Activated naive CD4-positive, alpha-beta T cell treated with anti-CD3 and anti-CD28 coated beads, Interleukin-2, amount 50 U/mL, for 24 hours (primary cell): Measurements from ENCODE around the gene SLC5A5.

Experiments
- H3K27ac Mint-ChIP-seq: one replicate; pipeline ENCODE4 v1.8.0; 2021; ENCODE audit warnings: mild to moderate bottlenecking, mixed read lengths
- H3K27me3 Mint-ChIP-seq: one replicate; pipeline ENCODE4 v1.8.0; 2021; ENCODE audit warnings: mixed read lengths
- H3K36me3 Mint-ChIP-seq: one replicate; pipeline ENCODE4 v1.8.0; 2021; ENCODE audit warnings: mixed read lengths
- H3K4me1 Mint-ChIP-seq: one replicate; pipeline ENCODE4 v1.8.0; 2021; ENCODE audit warnings: mixed read lengths
- H3K4me3 Mint-ChIP-seq: one replicate; pipeline ENCODE4 v1.8.0; 2021; ENCODE audit warnings: mild to moderate bottlenecking, mixed read lengths
- H3K9me3 Mint-ChIP-seq: one replicate; pipeline ENCODE4 v1.8.0; 2021; ENCODE audit warnings: mixed read lengths

SLC5A5 gene

DNA sequence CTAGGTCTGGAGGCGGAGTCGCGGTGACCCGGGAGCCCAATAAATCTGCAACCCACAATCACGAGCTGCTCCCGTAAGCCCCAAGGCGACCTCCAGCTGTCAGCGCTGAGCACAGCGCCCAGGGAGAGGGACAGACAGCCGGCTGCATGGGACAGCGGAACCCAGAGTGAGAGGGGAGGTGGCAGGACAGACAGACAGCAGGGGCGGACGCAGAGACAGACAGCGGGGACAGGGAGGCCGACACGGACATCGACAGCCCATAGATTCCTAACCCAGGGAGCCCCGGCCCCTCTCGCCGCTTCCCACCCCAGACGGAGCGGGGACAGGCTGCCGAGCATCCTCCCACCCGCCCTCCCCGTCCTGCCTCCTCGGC is at the start of gene SLC5A5:
SLC5A5 (plus strand) TSS at position 68 of the 373 bp plus-strand sequence. CDS start 375 bp downstream, outside the sequence.
- H3K9me3 Mint-ChIP-seq, result no peaks in the 10 kb centered on the region
- H3K36me3 Mint-ChIP-seq, result peaks cover 1% of the 10 kb centered on the region
- H3K27ac Mint-ChIP-seq, result peak within 1 kb of the TSS; percentile 84
- H3K27me3 Mint-ChIP-seq, result no peaks in the 10 kb centered on the region
- peak within 1 kb of the TSS; percentile 84 for H3K4me3 Mint-ChIP-seq
- H3K4me1 Mint-ChIP-seq, result peaks cover 13% of the 10 kb centered on the region

DNA sequence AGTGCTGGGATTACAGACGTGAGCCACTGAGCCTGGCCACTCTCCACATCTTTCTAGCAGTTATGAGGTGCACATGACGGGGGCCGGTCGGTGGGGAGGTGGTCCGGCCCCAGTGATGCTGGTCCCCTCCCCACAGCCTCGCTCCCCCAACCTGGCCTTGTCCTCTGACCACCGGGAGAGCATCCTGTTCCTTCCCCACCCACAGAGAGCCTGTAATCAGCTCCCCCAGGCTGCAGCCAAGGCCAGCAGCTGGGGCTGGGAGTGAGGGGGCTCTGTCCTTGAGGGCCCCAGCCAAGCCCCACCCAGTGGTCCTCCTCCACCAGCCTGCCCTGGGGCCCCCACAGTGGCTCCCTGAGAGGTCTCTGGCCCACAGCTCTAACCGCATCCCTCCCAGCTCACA is 47.4 kb upstream of the SLC5A5 start:
- H3K36me3 Mint-ChIP-seq, result peaks cover 7% of the 10 kb centered on the region
- no peaks in the 10 kb centered on the region for H3K27me3 Mint-ChIP-seq
- no peaks in the 10 kb centered on the region for H3K9me3 Mint-ChIP-seq
- peak overlapping the region; percentile 2 for H3K27ac Mint-ChIP-seq
- H3K4me3 Mint-ChIP-seq, result no peak overlapping the region
- no peaks in the 10 kb centered on the region for H3K4me1 Mint-ChIP-seq

DNA sequence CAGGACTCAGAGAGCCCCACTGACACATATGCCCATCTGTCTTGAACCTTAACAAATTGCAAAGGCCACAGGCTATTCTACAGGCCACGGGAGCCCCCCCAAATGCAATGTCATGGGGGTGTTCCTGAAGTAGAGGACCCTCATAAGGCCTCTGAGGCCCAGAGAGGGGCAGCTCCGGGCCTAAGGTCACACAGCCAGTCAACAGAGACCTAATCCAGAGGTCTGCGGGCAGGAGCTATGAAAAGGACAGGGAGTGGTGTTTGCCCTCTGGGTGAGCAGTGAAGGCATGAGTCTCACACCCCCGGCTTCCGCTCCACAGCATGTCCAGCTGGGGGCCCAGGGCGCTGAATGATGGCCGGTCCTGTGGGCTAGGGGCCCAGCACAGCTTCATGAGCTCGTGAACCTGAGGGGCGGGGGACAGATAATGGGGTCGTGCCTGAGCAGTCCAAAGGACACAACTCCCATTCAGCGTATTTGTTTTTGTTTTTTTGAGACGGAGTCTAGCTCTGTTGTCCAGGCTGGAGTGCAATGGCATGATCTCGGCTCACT is 45.2 kb upstream of the SLC5A5 start:
- H3K36me3 Mint-ChIP-seq, result peaks cover 10% of the 10 kb centered on the region

DNA sequence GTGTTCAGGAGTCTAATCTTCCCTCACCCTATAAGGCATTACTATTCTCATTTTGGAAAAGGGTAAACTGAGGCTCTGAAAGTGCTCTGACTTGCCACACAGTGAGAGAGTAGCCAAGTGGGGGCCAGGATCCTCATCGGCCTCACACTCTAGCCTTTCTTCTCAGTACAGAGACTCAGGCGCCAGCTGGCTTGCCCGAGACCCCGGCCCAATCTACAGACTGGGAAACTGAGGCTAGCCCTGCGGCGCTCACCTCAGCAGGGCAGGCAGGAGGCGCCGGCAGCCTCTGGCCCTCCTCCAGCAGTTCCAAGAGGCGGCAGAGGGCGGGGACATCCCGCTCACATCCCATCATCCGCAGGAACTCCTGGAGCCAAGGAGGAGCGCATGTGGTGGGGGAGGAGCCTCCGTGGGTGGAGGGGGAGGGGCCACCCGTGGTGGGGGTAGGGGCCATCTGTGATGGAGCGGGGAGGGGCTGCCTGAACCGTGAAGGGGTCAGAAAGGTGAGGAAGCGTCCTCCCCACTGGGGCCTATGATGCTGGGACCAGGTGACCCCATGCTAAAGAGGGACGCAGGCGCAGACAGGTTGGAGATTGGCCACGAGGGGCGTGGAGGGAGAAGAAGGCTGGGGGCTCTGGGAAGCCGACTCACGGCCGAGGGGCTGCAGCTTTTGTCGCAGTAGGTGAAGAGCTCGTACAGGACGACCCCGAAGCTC is 41.7 kb upstream of the SLC5A5 start:
- H3K4me3 Mint-ChIP-seq, result no peak overlapping the region
- H3K27me3 Mint-ChIP-seq, result no peaks in the 10 kb centered on the region
- no peaks in the 10 kb centered on the region for H3K9me3 Mint-ChIP-seq
- H3K27ac Mint-ChIP-seq, result no peak overlapping the region
- H3K36me3 Mint-ChIP-seq, result peaks cover 14% of the 10 kb centered on the region
- no peaks in the 10 kb centered on the region for H3K4me1 Mint-ChIP-seq

More for the DNA sequence above, 45.2 kb upstream of the SLC5A5 start:
- Mint-ChIP-seq H3K4me3 (no peak overlapping the region), H3K27me3 (no peaks in the 10 kb centered on the region), H3K4me1 (no peaks in the 10 kb centered on the region), H3K27ac (no peak overlapping the region), H3K9me3 (no peaks in the 10 kb centered on the region)

DNA sequence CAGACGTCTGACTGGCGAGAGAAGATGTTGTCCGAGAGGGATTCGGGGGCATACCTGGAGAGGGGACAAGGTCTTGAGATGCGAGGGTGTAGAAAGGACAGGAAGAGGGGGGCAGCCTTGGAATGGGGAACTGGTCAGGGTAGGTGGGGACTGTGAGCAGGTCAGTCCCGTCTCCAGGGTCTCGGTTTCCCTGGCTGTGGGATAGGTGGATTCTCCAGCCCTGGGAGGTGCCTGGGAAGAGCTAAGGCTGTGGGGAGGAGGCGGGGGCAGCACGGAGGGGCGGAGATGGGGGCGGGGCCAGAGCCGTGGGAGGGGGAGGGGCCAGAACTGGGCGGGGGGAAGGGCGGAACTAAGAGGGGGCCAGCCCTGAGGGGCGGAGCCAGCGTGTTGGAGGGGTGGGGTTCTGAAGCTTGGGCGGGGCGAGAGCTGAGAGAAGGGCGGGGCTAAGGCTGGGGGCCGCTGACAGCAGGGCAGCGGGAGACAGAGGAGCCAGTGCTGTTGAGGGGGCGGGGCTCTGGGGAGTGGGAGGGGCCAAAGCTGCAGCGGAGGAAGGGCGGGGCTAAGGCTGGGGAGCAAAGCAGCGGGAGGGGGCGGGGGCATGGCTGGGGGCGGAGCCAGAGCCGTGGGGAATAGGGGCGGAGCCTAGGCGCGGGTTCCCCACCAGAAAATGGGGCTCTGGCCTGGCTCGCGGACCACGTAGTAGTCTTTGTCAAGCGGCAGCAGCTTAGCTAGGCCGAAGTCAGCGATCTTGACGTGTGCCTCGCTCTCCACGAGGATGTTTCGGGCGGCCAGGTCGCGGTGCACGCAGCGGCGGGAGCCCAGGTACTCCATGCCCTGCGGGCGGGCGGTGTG is 41.0 kb upstream of the SLC5A5 start:
- no peaks in the 10 kb centered on the region for H3K9me3 Mint-ChIP-seq
- H3K27me3 Mint-ChIP-seq, result no peaks in the 10 kb centered on the region
- no peak overlapping the region for H3K4me3 Mint-ChIP-seq
- peaks cover 5% of the 10 kb centered on the region for H3K4me1 Mint-ChIP-seq
- no peak overlapping the region for H3K27ac Mint-ChIP-seq
- peaks cover 17% of the 10 kb centered on the region for H3K36me3 Mint-ChIP-seq

DNA sequence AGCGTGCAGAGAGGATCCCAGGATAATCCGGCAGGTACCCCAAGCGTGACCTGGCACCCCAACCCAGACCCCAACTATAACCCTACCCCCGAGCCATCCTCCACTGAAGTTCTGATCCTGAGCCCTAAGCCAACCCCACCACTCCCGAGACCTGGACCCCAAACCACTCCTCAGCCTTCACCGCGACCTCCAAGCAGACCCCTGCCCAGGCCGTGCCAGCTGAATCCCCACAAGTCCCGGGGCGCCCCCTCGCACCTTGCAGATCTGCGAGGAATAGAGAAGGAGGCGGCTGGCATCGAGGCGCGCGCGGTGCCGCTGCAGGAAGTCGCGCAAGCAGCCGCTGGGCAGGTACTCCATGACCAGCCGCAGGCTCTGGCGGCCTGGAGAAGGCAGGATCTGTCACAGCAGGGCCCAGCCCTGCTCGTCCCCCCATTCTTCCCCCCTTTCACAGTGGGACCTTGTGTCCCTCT is 40.3 kb upstream of the SLC5A5 start:
- Mint-ChIP-seq H3K36me3 (peaks cover 22% of the 10 kb centered on the region), H3K9me3 (no peaks in the 10 kb centered on the region), H3K4me3 (no peak overlapping the region), H3K27me3 (no peaks in the 10 kb centered on the region), H3K4me1 (peaks cover 11% of the 10 kb centered on the region), H3K27ac (peak overlapping the region; percentile 55)

DNA sequence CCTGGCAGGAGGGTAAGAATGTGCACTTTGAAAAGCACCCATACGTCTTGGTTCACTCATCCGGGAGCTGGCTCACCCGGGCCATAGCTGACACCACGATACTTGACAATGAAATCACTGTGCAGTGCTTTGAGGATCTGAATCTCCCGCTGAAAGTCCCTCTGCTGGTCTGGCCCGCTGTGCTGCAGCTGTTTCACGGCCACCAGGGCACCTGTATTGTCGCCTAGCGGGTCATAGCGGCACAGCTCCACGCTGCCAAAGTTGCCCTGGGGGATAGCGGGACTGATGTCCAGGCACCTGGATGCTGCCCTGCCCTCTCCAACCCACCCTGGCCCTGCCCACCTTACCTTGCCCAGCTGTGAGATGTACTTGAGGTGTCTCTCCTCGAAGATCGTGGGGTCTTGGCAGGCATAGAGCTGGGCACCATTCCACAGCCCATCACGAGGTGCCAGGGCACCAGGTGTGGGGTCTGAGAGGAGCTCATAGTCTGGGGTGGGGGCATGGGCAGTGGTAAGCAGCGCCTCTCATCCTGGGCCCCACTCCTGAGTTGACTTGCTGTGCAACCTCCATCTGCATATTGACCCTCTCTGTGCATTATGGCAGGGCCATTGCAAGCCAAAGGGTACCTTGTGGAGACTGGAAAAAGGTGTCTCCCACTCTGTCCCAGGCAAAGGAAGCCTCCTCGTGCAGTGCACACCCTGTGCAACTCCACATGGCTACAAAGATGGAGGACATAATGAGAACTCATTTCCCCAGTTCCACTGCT is 39.1 kb upstream of the SLC5A5 start:
- peaks cover 13% of the 10 kb centered on the region for H3K4me1 Mint-ChIP-seq
- no peaks in the 10 kb centered on the region for H3K27me3 Mint-ChIP-seq
- no peak overlapping the region for H3K27ac Mint-ChIP-seq
- H3K36me3 Mint-ChIP-seq, result peaks cover 25% of the 10 kb centered on the region
- no peaks in the 10 kb centered on the region for H3K9me3 Mint-ChIP-seq
- H3K4me3 Mint-ChIP-seq, result no peak overlapping the region

DNA sequence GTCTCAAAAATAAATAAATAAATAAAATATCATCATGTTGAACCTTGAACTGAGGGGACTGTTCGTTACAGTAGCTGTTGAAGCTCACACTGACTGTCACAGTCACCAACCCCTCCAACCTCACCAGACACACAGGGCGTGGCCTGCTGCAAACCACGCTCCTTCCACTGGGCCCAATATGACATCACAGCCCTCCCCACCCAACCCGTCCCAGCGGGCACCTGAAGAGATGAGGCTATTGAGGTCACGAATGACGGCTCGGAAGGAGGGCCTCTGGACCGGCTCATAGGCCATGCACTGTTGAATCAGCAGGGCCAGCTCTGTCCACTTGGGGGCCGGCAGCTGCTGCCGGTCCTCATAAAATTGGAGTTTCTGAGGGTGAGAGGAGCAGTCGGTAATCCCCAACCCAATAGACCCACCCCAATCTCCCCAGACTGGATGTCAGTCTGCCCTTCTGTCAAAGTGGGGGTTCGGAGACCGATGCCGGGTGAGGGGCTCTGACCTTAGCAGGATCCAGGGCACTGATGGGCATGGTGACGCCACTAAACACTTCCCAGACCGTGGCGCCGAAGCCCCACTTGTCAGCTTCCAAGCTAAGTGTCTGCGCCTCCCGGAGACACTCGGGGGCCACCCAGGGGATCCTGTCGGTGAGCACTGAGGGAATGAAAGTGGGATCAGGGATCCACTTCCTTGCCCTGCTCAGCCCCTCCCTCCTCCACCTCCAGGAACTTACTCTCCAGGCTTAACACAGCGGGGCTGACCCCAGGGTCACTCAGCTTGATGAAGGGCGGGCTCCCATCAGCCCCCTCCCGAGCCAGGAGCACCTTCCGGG is 37.2 kb upstream of the SLC5A5 start:
- Mint-ChIP-seq H3K27me3 (no peaks in the 10 kb centered on the region), H3K36me3 (peaks cover 20% of the 10 kb centered on the region), H3K27ac (no peak overlapping the region), H3K4me3 (no peak overlapping the region), H3K9me3 (no peaks in the 10 kb centered on the region), H3K4me1 (peaks cover 13% of the 10 kb centered on the region)

DNA sequence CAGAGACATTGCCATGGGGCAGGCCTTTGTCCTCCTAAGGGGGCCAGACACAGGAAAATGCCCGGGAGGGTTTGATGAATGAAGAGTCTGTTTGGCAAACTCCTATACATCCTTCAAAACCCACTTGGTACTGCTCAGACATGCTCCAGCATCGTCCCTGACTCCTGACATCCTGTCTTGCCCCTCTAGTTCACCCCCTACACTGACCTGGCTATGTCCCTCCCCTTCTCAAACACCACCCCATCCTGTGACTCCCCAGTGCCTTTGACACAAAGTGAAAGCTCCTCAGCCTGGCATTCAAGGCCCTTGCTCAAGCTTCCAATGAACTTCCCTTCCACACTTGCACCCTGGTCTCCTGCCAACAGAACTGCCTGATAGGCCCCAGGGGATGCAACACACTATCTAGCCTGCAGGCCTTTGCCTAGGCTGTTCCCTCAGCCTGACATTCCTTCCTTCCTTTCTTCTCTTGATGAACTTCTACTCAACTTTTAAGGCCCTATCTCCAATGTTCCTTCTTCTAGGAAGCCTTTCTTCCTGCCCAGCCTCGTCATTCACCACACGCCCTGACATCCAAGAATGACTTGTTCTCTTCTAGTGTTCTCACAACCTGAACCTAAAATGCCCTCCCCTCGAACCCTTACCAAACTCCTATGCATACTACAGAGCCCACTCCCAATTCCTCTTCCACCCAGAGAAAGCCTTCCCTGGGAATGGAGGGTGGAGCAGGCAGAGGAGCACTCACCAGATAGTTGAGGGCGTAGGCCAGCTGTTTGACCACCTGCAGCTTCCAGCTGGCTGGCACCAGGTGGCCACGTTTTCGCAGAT is 36.4 kb upstream of the SLC5A5 start:
- Mint-ChIP-seq H3K27ac (peak overlapping the region; percentile 69), H3K4me1 (peaks cover 13% of the 10 kb centered on the region), H3K4me3 (no peak overlapping the region), H3K9me3 (no peaks in the 10 kb centered on the region), H3K36me3 (peaks cover 17% of the 10 kb centered on the region), H3K27me3 (no peaks in the 10 kb centered on the region)

DNA sequence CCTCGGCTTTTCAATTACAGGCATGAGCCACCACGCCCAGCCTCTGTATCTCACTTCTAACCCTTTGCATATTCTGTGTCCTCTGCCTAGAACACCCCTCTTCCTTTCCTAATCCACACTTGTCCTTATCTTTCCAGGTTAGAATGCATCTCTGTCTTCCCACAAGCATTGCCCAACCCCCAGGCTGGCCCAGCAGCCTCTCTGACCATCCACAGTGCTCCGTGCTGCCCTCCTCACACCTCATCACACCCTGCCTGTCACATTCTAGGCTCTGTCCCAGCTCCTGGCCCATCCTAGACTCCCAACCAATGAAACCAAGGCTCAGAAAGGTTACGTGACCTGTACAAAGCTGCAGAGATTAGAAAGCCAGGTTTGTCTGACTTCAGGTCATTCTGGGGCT is 35.2 kb upstream of the SLC5A5 start:
- H3K4me1 Mint-ChIP-seq, result peaks cover 17% of the 10 kb centered on the region
- no peaks in the 10 kb centered on the region for H3K27me3 Mint-ChIP-seq

DNA sequence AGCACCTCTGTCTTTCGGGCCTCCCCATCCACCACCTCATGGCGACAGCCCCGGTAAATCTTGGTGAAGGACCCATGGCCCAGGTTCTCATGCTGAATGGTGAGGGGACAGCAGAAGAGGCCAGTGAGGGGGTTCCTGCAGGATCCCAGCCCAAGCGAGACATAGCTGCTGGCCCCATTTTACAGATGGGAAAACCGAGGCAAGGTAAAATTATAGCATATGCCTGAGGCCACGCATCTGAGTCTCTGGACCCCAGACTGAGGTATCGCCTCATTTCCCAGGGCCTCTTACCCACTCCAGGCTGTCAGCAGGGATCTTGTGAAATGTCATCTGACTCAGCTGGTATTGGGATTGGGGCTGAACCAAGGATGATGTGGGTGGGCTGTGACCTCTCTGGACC is 33.8 kb upstream of the SLC5A5 start:
- Mint-ChIP-seq H3K27me3 (no peaks in the 10 kb centered on the region), H3K9me3 (no peaks in the 10 kb centered on the region), H3K27ac (no peak overlapping the region), H3K4me1 (peaks cover 17% of the 10 kb centered on the region), H3K36me3 (peaks cover 16% of the 10 kb centered on the region), H3K4me3 (no peak overlapping the region)

More for the DNA sequence above, 35.2 kb upstream of the SLC5A5 start:
- Mint-ChIP-seq H3K36me3 (peaks cover 20% of the 10 kb centered on the region), H3K4me3 (no peak overlapping the region), H3K27ac (peak overlapping the region; percentile 68), H3K9me3 (no peaks in the 10 kb centered on the region)

DNA sequence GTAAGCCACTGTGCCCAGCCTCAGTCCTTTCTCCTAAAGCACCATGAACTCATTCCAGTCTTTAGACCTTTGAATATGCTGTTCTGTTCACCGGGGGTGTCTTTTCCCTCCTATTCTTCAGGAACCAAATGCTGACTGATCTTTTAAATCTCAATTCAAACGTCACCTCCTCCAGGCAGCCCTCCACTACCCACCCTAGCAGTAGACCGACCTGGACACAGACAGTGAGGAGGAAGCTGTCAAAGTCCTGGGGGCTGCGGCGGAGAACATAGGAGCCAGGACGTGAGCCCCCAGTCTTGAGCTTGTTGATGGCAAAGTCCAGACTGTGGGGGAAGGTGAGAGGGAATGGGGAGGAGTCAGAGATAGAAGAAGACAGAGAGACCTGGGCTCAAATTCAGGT is 31.7 kb upstream of the SLC5A5 start:
- H3K27ac Mint-ChIP-seq, result peak overlapping the region; percentile 62
- H3K36me3 Mint-ChIP-seq, result peaks cover 20% of the 10 kb centered on the region
- peaks cover 36% of the 10 kb centered on the region for H3K4me1 Mint-ChIP-seq
- H3K4me3 Mint-ChIP-seq, result no peak overlapping the region
- H3K9me3 Mint-ChIP-seq, result no peaks in the 10 kb centered on the region
- no peaks in the 10 kb centered on the region for H3K27me3 Mint-ChIP-seq

DNA sequence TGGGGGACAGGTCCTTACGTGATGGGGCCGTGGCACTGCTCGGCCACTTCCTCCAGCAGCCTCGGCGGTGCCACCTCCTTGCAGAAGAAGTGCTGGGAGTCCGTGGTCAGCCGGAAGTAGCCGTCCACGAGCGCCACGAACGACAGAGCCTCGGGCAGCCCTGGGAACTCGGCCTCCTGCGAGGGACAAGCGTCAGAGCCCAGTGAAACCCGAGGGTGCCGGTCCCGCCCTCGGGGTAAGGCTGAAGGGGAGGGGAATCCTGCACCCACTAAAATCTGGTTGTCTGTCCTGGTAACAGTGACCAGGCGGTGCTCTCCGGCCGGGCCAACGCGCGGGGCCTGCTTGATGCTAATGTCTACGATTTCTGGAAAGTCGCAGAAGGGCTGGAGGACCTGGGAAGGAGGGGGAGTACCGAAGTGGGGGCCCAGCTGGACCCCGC is 30.4 kb upstream of the SLC5A5 start:
- H3K4me1 Mint-ChIP-seq, result peaks cover 36% of the 10 kb centered on the region
- H3K9me3 Mint-ChIP-seq, result no peaks in the 10 kb centered on the region
- H3K4me3 Mint-ChIP-seq, result no peak overlapping the region
- peaks cover 10% of the 10 kb centered on the region for H3K36me3 Mint-ChIP-seq
- no peaks in the 10 kb centered on the region for H3K27me3 Mint-ChIP-seq
- H3K27ac Mint-ChIP-seq, result no peak overlapping the region
